ENCODE data around the gene AGPS. TPM values are rescaled to one million over a fixed set of nuclear protein-coding genes. Genes with fewer than 3 reads are reported as not detected.
"Not testable (repeated sequence)": the region's sequence is repeated elsewhere in the genome, so short reads cannot be mapped to it uniquely, and the experiment has no call there.

Gene AGPS
- total RNA-seq, 2 experiments from 2014 or later = 2.1 to 9.6 TPM

DNA sequence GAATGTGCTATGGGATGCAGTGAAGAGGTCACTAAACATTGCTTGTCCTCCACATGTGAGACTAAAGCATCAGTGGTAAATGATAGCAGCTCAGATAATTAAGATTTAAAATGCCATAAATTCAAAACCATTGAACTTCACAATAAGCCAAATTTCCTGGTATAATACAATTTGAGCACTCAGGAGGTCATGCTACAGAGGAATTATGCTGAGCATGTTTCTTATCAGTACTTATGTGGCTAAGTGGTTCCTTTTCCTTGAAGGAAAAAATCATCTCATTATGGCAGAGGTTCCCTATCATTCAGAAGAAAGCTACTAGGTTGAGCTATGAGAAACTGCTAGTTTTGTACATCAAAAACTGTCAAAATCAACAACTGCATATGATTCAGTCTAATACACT, 156.6 kb downstream of the AGPS start:
- CTCF ChIA-PET (ENCODE audit: unreplicated experiment) = no interaction called here
- DNase-seq (ENCODE audit: low spot score) = no peak
- no peak overlapping the region for H3K4me3 ChIP-seq (ENCODE audit: low read depth, low read length, poor library complexity, severe bottlenecking)
- TF ChIP-seq CTCF (conservative IDR thresholded peaks at IDR 0.05; ENCODE audit: low read length) = no peak
- TF ChIP-seq EZH2phosphoT487 (IDR thresholded peaks at IDR 0.05; ENCODE audit: borderline replicate concordance, low read depth, low read length) = no peak
- no peak overlapping the region for H3K4me2 ChIP-seq (ENCODE audit: low read length)
- no peak overlapping the region for H2AFZ ChIP-seq (ENCODE audit: low read length)
- no TSS peak for BruUV-seq (replicated peaks)
- no peaks in the 10 kb centered on the region for H3K79me2 ChIP-seq (ENCODE audit: insufficient read depth, low read depth, low read length)
- intact Hi-C loops (cut with micrococcal nuclease; ENCODE audit: unreplicated experiment) = no loop called here
- no peaks in the 10 kb centered on the region for H3K36me3 ChIP-seq (ENCODE audit: insufficient read depth, low read length)
- H3K9me3 ChIP-seq (ENCODE audit: low read length) = peaks cover 5% of the 10 kb centered on the region; the same call in 1 of the 2 replicates
- peaks cover 23% of the 10 kb centered on the region for H3K4me1 ChIP-seq (ENCODE audit: insufficient read depth, low read length, poor library complexity, severe bottlenecking)
- POLR2A ChIA-PET = interaction anchor here (0.7 to 1.2 kb wide), 2 partner anchors 8 to 73 kb away, joined by 3 to 4 read pairs; no protein-coding TSS in a partner anchor
- no peaks in the 10 kb centered on the region for H4K20me1 ChIP-seq (ENCODE audit: insufficient read depth, low read length)
- H3K27ac ChIP-seq (ENCODE audit: low read depth, low read length, poor library complexity, severe bottlenecking) = no peak overlapping the region
- H3K9me2 ChIP-seq (ENCODE audit: insufficient read depth, low read length) = no peaks in the 10 kb centered on the region

DNA sequence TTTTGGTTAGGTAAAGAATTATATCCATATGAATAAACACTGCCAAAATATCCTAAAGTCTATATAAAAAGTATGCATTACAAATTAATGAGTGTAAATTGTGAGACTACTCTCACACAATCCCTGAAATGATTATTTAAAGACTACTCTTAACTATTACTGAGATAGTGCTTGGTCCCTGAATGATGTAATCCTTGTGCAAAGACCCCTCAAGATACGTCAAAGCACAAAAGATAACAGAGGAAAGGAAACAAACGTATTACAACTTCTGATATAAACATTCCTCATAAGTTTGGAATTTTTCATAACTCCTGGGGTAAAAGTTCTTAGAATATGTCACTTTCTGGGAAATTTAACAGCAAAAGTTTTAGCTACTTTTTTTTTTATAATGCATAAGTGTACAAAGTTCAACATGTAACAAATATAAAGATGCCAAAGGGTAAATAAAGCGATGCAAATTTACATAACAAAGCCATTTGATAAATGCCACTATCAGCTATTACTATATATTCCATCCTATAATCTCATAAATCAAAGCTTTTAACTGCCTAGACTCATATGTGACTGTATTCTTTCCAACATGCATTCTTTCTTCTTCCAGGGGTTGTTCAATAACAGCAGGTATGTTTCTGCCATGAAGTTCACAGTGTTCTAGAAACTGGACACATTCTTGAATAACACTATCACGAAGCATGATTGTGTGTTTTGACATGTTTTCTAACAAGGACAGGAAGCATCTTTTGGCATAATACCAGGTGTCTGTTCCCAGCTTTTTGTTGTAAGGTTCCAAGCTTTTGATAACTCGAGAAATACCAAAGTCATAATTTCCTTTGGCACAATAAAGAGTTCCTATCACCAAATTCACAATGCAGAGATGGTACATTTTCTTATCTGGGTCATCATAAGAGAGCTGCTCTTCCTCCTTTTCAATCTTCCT, 158.0 kb downstream of the AGPS start:
- no peak for DNase-seq (ENCODE audit: low spot score)
- no peaks in the 10 kb centered on the region for H4K20me1 ChIP-seq (ENCODE audit: insufficient read depth, low read length)
- peaks cover 5% of the 10 kb centered on the region; the same call in 1 of the 2 replicates for H3K9me3 ChIP-seq (ENCODE audit: low read length)
- no TSS peak for BruUV-seq (replicated peaks)
- H3K9me2 ChIP-seq (ENCODE audit: insufficient read depth, low read length) = no peaks in the 10 kb centered on the region
- no peak overlapping the region for H2AFZ ChIP-seq (ENCODE audit: low read length)
- intact Hi-C loops (cut with micrococcal nuclease; ENCODE audit: unreplicated experiment) = loop anchor here (5.0 kb wide), 1 partner anchor 67 kb away; a partner anchor contains a TSS
- no peaks in the 10 kb centered on the region for H3K79me2 ChIP-seq (ENCODE audit: insufficient read depth, low read depth, low read length)
- H3K27ac ChIP-seq (ENCODE audit: low read depth, low read length, poor library complexity, severe bottlenecking) = no peak overlapping the region
- H3K4me1 ChIP-seq (ENCODE audit: insufficient read depth, low read length, poor library complexity, severe bottlenecking) = peaks cover 12% of the 10 kb centered on the region
- POLR2A ChIA-PET = interaction anchor here (1.0 to 1.1 kb wide), 3 partner anchors 31 to 1703 kb away, joined by 3 read pairs; no protein-coding TSS in a partner anchor
- no peak overlapping the region for H3K4me3 ChIP-seq (ENCODE audit: low read depth, low read length, poor library complexity, severe bottlenecking)
- H3K36me3 ChIP-seq (ENCODE audit: insufficient read depth, low read length) = no peaks in the 10 kb centered on the region
- no peak overlapping the region for H3K4me2 ChIP-seq (ENCODE audit: low read length)
- CTCF ChIA-PET (ENCODE audit: unreplicated experiment) = no interaction called here
- no peak for TF ChIP-seq EZH2phosphoT487 (IDR thresholded peaks at IDR 0.05; ENCODE audit: borderline replicate concordance, low read depth, low read length)
- TF ChIP-seq CTCF (conservative IDR thresholded peaks at IDR 0.05; ENCODE audit: low read length) = no peak

DNA sequence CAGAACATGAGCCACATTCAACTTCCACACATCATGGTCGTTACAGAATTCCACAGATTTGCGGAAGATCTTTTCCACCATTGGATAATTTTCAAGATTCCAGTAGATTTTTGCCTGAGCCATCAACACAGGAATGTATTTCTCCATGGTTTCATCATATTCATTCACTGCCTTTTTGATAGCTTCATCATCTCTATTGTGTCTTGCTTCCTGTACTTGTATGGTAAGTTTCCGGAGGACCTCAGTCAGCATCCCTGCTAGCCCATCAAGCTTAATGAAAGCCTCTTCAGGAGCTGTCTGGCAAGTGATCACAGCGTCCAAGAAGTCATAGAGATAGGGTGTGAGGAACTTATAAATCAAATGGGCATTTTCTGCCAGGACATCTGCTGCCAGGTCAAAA, 158.8 kb downstream of the AGPS start:
- BruUV-seq (replicated peaks); H3K36me3 ChIP-seq (ENCODE audit: insufficient read depth, low read length); H3K4me1 ChIP-seq (ENCODE audit: insufficient read depth, low read length, poor library complexity, severe bottlenecking); H3K9me3 ChIP-seq (ENCODE audit: low read length); H3K27ac ChIP-seq (ENCODE audit: low read depth, low read length, poor library complexity, severe bottlenecking); H3K4me3 ChIP-seq (ENCODE audit: low read depth, low read length, poor library complexity, severe bottlenecking); H3K9me2 ChIP-seq (ENCODE audit: insufficient read depth, low read length); DNase-seq (ENCODE audit: low spot score); H4K20me1 ChIP-seq (ENCODE audit: insufficient read depth, low read length); H2AFZ ChIP-seq (ENCODE audit: low read length); H3K4me2 ChIP-seq (ENCODE audit: low read length); H3K79me2 ChIP-seq (ENCODE audit: insufficient read depth, low read depth, low read length); CTCF ChIA-PET (ENCODE audit: unreplicated experiment): not testable (repeated sequence)
- intact Hi-C loops (cut with micrococcal nuclease; ENCODE audit: unreplicated experiment) = loop anchor here (5.0 kb wide), 1 partner anchor 66 kb away; a partner anchor contains a TSS
- POLR2A ChIA-PET = interaction anchor here (1.8 kb wide), 1 partner anchor 10 kb away, joined by 9 read pairs; no protein-coding TSS in a partner anchor
